ENCODE measurements around the gene VPS37D.
"Not testable (repeated sequence)": the region's sequence is repeated elsewhere in the genome, so short reads cannot be mapped to it uniquely, and the experiment has no call there.

GRCh38 chr7:73655309-73655708 lies 12.3 kb upstream of the VPS37D start:
- TF ChIP-seq, protein P1, sequence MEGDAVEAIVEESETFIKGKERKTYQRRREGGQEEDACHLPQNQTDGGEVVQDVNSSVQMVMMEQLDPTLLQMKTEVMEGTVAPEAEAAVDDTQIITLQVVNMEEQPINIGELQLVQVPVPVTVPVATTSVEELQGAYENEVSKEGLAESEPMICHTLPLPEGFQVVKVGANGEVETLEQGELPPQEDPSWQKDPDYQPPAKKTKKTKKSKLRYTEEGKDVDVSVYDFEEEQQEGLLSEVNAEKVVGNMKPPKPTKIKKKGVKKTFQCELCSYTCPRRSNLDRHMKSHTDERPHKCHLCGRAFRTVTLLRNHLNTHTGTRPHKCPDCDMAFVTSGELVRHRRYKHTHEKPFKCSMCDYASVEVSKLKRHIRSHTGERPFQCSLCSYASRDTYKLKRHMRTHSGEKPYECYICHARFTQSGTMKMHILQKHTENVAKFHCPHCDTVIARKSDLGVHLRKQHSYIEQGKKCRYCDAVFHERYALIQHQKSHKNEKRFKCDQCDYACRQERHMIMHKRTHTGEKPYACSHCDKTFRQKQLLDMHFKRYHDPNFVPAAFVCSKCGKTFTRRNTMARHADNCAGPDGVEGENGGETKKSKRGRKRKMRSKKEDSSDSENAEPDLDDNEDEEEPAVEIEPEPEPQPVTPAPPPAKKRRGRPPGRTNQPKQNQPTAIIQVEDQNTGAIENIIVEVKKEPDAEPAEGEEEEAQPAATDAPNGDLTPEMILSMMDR (optimal IDR thresholded peaks at IDR 0.05 in 1 of 3, IDR thresholded peaks at IDR 0.05 in 1 of 3, conservative IDR thresholded peaks at IDR 0.05 in 1 of 3; ENCODE audit: extremely low read depth in 1 of 3, insufficient read depth in 2 of 3, low read length in 3 of 3) = not testable (repeated sequence)
- TF ChIP-seq EZH2 (IDR thresholded peaks at IDR 0.05; ENCODE audit: low read length) = not testable (repeated sequence)
